SK-N-SH treated with all-trans-retinoic acid at 6 μM for 48 hours (cell line): Measurements from ENCODE around the gene MDC1.
A peak's percentile ranks its signal among the peaks of the same experiment; 100 is the strongest.

ENCODE experiments used
- ATAC-seq: fragments of 200-7000 bp; cut with Tn5 transposase; 3 replicates; pipeline ENCODE4 v1.9.1; 2020; ENCODE audit warnings: mild to moderate bottlenecking, moderate library complexity
- ARNTL ChIP-seq: fragments of 450-650 bp; formaldehyde crosslinking; IDR thresholded peaks from 2 replicates; pipeline ENCODE4 v1.5.0; 2020; ENCODE audit warnings: low read depth, mild to moderate bottlenecking, moderate library complexity, borderline replicate concordance
- BACH2 ChIP-seq: fragments of 250-450 bp; sonication (Bioruptor Pico); IDR thresholded peaks from 2 replicates; pipeline ENCODE4 v1.9.0; 2021; ENCODE audit warnings: mild to moderate bottlenecking, borderline replicate concordance
- CSDC2 ChIP-seq: fragments of 250-450 bp; sonication (Bioruptor Pico); IDR thresholded peaks from 2 replicates; pipeline ENCODE4 v1.5.0; 2020; ENCODE audit warnings: mild to moderate bottlenecking, moderate library complexity
- GLIS3 ChIP-seq: fragments of 250-450 bp; sonication (Bioruptor Pico); IDR thresholded peaks from 2 replicates; pipeline ENCODE4 v1.5.0; 2020; ENCODE audit warnings: mild to moderate bottlenecking, moderate library complexity
- ISL1 ChIP-seq: fragments of 250-450 bp; sonication (Bioruptor Pico); IDR thresholded peaks from 2 replicates; pipeline ENCODE4 v2.1.2; 2022; ENCODE audit warnings: mild to moderate bottlenecking, moderate library complexity
- OSR1 ChIP-seq: fragments of 250-450 bp; sonication (Bioruptor Pico); IDR thresholded peaks from 2 replicates; pipeline ENCODE4 v1.8.0; 2022; ENCODE audit warnings: moderate library complexity, mild to moderate bottlenecking, inconsistent platforms
- PPARA ChIP-seq: fragments of 250-450 bp; sonication (Bioruptor Pico); IDR thresholded peaks from 2 replicates; pipeline ENCODE4 v1.5.0; 2020; ENCODE audit warnings: mild to moderate bottlenecking, borderline replicate concordance
- RARB ChIP-seq: fragments of 250-450 bp; sonication (Bioruptor Pico); IDR thresholded peaks from 2 replicates; pipeline ENCODE4 v1.8.0; 2021; ENCODE audit warnings: mild to moderate bottlenecking, moderate library complexity
- SNAI2 ChIP-seq: fragments of 250-450 bp; sonication (Bioruptor Pico); IDR thresholded peaks from 2 replicates; pipeline ENCODE4 v1.5.0; 2020; ENCODE audit warnings: mild to moderate bottlenecking, moderate library complexity
- TCF4 ChIP-seq: fragments of 250-450 bp; sonication (Bioruptor Pico); IDR thresholded peaks from 2 replicates; pipeline ENCODE4 v1.8.0; 2021; ENCODE audit warnings: mild to moderate bottlenecking, moderate library complexity, borderline replicate concordance
- TOX ChIP-seq: fragments of 250-450 bp; sonication (Bioruptor Pico); IDR thresholded peaks from 2 replicates; pipeline ENCODE4 v1.8.0; 2021; ENCODE audit warnings: mild to moderate bottlenecking, moderate library complexity, borderline replicate concordance
- ZFP3 ChIP-seq: fragments of 250-450 bp; sonication (Bioruptor Pico); IDR thresholded peaks from 2 replicates; pipeline ENCODE4 v1.5.0; 2020; ENCODE audit warnings: mild to moderate bottlenecking, moderate library complexity
- ZFP30 ChIP-seq: fragments of 450-650 bp; formaldehyde crosslinking; IDR thresholded peaks from 2 replicates; pipeline ENCODE4 v1.5.0; 2022; ENCODE audit warnings: mild to moderate bottlenecking, moderate library complexity
- ZNF565 ChIP-seq: fragments of 450-650 bp; formaldehyde crosslinking; conservative IDR thresholded peaks from 2 replicates; pipeline ENCODE4 v1.5.0; 2020; ENCODE audit warnings: low read depth, mild to moderate bottlenecking, moderate library complexity
- ZNF70 ChIP-seq: fragments of 450-650 bp; formaldehyde crosslinking; IDR thresholded peaks from 2 replicates; pipeline ENCODE4 v1.5.0; 2020; ENCODE audit warnings: mild to moderate bottlenecking, moderate library complexity
- ZNF8 ChIP-seq: fragments of 450-650 bp; formaldehyde crosslinking; IDR thresholded peaks from 2 replicates; pipeline ENCODE4 v1.5.0; 2020; ENCODE audit warnings: mild to moderate bottlenecking, moderate library complexity
- TF ChIP-seq, protein P1 (sequence below): fragments of 250-450 bp; sonication (Bioruptor Pico); IDR thresholded peaks from 2 replicates; pipeline ENCODE4 v1.5.1; 2021; ENCODE audit warnings: mild to moderate bottlenecking, moderate library complexity
- TF ChIP-seq, protein P2 (sequence below): fragments of 250-450 bp; sonication (Bioruptor Pico); IDR thresholded peaks from 2 replicates; pipeline ENCODE4 v1.8.0; 2021; ENCODE audit warnings: low read depth, mild to moderate bottlenecking, moderate library complexity, borderline replicate concordance
- TF ChIP-seq, protein P3 (sequence below): fragments of 250-450 bp; sonication (Bioruptor Pico); IDR thresholded peaks from 2 replicates; pipeline ENCODE4 v1.5.1; 2020; ENCODE audit warnings: low read depth, mild to moderate bottlenecking, moderate library complexity
- TF ChIP-seq, protein P4 (sequence below): fragments of 250-450 bp; sonication (Bioruptor Pico); IDR thresholded peaks from 2 replicates; pipeline ENCODE4 v1.8.0; 2020; ENCODE audit warnings: mild to moderate bottlenecking, moderate library complexity, borderline replicate concordance
- TF ChIP-seq, protein P5 (sequence below): fragments of 250-450 bp; sonication (Bioruptor Pico); IDR thresholded peaks from 2 replicates; pipeline ENCODE4 v1.5.0; 2020; ENCODE audit warnings: mild to moderate bottlenecking, moderate library complexity

MDC1 gene

DNA sequence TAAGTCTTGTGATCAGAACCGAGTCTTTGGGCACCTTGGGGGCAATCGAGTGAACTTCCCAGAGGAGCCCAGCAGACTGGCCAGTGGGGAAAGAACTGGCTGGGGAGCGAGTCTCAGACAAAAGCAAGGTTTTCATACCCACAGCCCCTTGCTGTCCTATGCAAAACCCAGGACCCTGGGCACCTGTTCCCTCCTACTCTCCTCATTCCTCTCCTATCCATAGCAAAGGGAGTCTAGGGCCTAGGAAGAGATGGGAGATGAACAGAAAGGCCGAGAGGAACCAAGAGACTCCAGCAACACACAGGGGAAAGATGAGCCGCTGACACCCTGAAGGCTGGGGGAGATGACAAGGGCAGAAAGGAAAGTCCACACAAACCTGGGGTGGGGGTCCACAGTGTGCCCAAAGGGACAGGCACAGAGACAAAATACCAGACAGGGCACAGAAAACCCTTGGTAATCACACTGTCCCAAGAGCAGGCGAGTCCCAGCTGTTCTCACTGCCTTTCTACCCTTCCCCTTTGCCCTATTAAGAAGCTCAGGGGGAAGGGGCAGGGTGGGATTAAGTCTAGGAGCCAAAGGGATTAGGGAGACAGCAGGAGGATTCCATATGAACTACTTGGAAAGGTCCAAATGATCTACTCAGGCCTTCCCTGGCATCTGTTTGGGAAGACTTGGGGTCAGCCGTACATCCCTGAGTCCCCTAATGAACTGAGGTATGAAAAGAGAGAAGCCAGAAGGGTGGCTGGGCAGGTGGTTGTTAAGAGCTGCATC lies 37.1 kb downstream of the MDC1 start:
- no peak for ATAC-seq
- no peak for TF ChIP-seq OSR1 (CRISPR knock-in tag)
- no peak for TF ChIP-seq BACH2 (CRISPR knock-in tag)
- TF ChIP-seq, protein P1, sequence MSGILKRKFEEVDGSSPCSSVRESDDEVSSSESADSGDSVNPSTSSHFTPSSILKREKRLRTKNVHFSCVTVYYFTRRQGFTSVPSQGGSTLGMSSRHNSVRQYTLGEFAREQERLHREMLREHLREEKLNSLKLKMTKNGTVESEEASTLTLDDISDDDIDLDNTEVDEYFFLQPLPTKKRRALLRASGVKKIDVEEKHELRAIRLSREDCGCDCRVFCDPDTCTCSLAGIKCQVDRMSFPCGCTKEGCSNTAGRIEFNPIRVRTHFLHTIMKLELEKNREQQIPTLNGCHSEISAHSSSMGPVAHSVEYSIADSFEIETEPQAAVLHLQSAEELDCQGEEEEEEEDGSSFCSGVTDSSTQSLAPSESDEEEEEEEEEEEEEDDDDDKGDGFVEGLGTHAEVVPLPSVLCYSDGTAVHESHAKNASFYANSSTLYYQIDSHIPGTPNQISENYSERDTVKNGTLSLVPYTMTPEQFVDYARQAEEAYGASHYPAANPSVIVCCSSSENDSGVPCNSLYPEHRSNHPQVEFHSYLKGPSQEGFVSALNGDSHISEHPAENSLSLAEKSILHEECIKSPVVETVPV (CRISPR knock-in tag), result no peak
- no peak for TF ChIP-seq ZNF8
- TF ChIP-seq, protein P2, sequence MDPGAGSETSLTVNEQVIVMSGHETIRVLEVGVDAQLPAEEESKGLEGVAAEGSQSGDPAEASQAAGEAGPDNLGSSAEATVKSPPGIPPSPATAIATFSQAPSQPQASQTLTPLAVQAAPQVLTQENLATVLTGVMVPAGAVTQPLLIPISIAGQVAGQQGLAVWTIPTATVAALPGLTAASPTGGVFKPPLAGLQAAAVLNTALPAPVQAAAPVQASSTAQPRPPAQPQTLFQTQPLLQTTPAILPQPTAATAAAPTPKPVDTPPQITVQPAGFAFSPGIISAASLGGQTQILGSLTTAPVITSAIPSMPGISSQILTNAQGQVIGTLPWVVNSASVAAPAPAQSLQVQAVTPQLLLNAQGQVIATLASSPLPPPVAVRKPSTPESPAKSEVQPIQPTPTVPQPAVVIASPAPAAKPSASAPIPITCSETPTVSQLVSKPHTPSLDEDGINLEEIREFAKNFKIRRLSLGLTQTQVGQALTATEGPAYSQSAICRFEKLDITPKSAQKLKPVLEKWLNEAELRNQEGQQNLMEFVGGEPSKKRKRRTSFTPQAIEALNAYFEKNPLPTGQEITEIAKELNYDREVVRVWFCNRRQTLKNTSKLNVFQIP (CRISPR knock-in tag), result no peak
- TF ChIP-seq GLIS3 (CRISPR knock-in tag), result no peak
- TF ChIP-seq TCF4 (CRISPR knock-in tag), result no peak
- TF ChIP-seq CSDC2 (CRISPR knock-in tag), result no peak
- TF ChIP-seq TOX (CRISPR knock-in tag), result no peak
- TF ChIP-seq ARNTL (CRISPR knock-in tag), result no peak
- TF ChIP-seq, protein P3, sequence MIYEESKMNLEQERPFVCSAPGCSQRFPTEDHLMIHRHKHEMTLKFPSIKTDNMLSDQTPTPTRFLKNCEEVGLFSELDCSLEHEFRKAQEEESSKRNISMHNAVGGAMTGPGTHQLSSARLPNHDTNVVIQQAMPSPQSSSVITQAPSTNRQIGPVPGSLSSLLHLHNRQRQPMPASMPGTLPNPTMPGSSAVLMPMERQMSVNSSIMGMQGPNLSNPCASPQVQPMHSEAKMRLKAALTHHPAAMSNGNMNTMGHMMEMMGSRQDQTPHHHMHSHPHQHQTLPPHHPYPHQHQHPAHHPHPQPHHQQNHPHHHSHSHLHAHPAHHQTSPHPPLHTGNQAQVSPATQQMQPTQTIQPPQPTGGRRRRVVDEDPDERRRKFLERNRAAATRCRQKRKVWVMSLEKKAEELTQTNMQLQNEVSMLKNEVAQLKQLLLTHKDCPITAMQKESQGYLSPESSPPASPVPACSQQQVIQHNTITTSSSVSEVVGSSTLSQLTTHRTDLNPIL (CRISPR knock-in tag), result no peak
- no peak for TF ChIP-seq ISL1 (CRISPR knock-in tag)
- TF ChIP-seq, protein P4, sequence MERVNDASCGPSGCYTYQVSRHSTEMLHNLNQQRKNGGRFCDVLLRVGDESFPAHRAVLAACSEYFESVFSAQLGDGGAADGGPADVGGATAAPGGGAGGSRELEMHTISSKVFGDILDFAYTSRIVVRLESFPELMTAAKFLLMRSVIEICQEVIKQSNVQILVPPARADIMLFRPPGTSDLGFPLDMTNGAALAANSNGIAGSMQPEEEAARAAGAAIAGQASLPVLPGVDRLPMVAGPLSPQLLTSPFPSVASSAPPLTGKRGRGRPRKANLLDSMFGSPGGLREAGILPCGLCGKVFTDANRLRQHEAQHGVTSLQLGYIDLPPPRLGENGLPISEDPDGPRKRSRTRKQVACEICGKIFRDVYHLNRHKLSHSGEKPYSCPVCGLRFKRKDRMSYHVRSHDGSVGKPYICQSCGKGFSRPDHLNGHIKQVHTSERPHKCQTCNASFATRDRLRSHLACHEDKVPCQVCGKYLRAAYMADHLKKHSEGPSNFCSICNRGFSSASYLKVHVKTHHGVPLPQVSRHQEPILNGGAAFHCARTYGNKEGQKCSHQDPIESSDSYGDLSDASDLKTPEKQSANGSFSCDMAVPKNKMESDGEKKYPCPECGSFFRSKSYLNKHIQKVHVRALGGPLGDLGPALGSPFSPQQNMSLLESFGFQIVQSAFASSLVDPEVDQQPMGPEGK (CRISPR knock-in tag), result no peak
- no peak for TF ChIP-seq ZFP3 (CRISPR knock-in tag)
- TF ChIP-seq PPARA (CRISPR knock-in tag), result no peak
- TF ChIP-seq ZNF565, result no peak

DNA sequence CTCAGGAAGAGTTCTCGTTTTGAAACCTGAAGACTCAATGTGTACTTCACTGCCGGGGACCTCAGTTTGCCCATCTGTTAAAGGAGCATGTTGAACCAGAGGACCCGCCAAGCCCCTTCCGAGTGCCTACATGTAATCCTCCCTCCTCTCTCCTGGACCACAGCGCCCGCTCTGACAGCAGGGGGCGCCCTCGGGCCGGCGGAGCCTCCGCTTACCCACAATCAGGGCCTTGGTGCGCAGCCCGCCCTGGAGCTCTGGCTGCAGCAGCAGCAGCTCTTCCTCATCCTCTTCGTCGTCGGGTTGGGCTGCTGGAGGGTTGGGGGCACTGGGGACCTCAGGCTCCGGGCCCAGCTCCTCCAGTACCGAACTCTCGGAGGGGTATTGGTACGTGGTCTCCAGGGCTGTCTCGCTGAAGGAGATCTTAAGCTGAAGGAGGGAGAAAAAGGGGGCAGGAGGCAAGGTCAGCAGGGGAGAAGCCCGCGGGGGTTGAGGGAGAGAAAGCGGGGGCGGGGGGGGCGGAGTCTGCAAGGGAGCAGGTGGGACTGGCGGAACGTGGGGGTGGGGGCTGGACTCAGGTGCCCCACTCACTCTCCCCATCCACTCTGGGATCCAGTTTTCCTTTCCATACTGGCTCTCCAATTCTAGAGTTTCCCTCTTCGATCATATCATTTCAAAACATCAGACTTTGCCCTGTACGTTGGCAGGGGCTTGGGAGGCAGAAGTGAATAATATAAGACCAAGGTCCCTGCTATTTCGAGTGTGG lies 37.9 kb downstream of the MDC1 start:
- TF ChIP-seq OSR1 (CRISPR knock-in tag) (no peak), ARNTL (CRISPR knock-in tag) (no peak), ZFP30 (CRISPR knock-in tag) (no peak), SNAI2 (CRISPR knock-in tag) (no peak), ZNF565 (no peak), GLIS3 (CRISPR knock-in tag) (no peak), RARB (CRISPR knock-in tag) (no peak), ZNF70 (CRISPR knock-in tag) (no peak)
- TF ChIP-seq, protein P2 (CRISPR knock-in tag), result no peak
- TF ChIP-seq, protein P5, sequence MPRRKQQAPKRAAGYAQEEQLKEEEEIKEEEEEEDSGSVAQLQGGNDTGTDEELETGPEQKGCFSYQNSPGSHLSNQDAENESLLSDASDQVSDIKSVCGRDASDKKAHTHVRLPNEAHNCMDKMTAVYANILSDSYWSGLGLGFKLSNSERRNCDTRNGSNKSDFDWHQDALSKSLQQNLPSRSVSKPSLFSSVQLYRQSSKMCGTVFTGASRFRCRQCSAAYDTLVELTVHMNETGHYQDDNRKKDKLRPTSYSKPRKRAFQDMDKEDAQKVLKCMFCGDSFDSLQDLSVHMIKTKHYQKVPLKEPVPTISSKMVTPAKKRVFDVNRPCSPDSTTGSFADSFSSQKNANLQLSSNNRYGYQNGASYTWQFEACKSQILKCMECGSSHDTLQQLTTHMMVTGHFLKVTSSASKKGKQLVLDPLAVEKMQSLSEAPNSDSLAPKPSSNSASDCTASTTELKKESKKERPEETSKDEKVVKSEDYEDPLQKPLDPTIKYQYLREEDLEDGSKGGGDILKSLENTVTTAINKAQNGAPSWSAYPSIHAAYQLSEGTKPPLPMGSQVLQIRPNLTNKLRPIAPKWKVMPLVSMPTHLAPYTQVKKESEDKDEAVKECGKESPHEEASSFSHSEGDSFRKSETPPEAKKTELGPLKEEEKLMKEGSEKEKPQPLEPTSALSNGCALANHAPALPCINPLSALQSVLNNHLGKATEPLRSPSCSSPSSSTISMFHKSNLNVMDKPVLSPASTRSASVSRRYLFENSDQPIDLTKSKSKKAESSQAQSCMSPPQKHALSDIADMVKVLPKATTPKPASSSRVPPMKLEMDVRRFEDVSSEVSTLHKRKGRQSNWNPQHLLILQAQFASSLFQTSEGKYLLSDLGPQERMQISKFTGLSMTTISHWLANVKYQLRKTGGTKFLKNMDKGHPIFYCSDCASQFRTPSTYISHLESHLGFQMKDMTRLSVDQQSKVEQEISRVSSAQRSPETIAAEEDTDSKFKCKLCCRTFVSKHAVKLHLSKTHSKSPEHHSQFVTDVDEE (CRISPR knock-in tag), result no peak
- ATAC-seq, result peak; percentile 72
